HEK293 (cell line): ENCODE data around the gene TTLL5.

ENCODE experiments used
- CTCF ChIA-PET: fragments of 350-600 bp; formaldehyde crosslinking; extraction: SDS; loops from one replicate; lab custom pipeline; 2021; ENCODE audit warnings: antibody characterized with exemption; lab: Yijun Ruan, JAX
- POLR2A ChIA-PET: fragments of 300-600 bp; formaldehyde crosslinking; extraction: SDS; loops from one replicate; lab custom pipeline; 2020; ENCODE audit warnings: antibody characterized with exemption, inconsistent platforms; lab: Yijun Ruan, JAX
- H3K27ac ChIP-seq: fragments of 200-500 bp; sonication (Bioruptor generic); 2 replicates; pipeline ENCODE4 v1.5.1; 2014; ENCODE audit warnings: low read depth, low read length, control low read depth, inconsistent platforms; ENCODE audit errors: extremely low read depth
- H3K36me3 ChIP-seq, 2 experiments: fragments of 200-500 bp in 1 of 2; sonication (Bioruptor generic) in 1 of 2; 1 replicate in 1 of 2; 2 replicates in 1 of 2; pipeline ENCODE4 v1.5.1; 2014 to 2017; ENCODE audit warnings: inconsistent platforms in 2 of 2, low read length in 2 of 2; ENCODE audit not compliant: control insufficient read depth in 2 of 2, insufficient read depth in 1 of 2
- H3K4me1 ChIP-seq: fragments of 200-500 bp; sonication (Bioruptor generic); 2 replicates; pipeline ENCODE4 v1.5.1; 2014; ENCODE audit warnings: mild to moderate bottlenecking, low read length, inconsistent platforms; ENCODE audit not compliant: control insufficient read depth, insufficient read depth
- H3K4me3 ChIP-seq: 2 replicates; pipeline ENCODE4 v1.5.1; 2011; ENCODE audit warnings: low read depth, mild to moderate bottlenecking, control low read depth, low read length, moderate library complexity
- H3K9me3 ChIP-seq: fragments of 200-500 bp; sonication (Bioruptor generic); 2 replicates; pipeline ENCODE4 v1.5.1; 2014; ENCODE audit warnings: low read depth, low read length, inconsistent platforms; ENCODE audit not compliant: control insufficient read depth, insufficient read depth
- ELK4 ChIP-seq: IDR thresholded peaks from 2 replicates; pipeline ENCODE4 v1.6.1; 2011; ENCODE audit warnings: mild to moderate bottlenecking, low read depth, low read length, borderline replicate concordance
- GLI4 ChIP-seq: fragments of 450-650 bp; formaldehyde crosslinking; IDR thresholded peaks from 2 replicates; pipeline ENCODE4 v1.5.1; 2016; ENCODE audit warnings: missing biosample characterization, missing genetic modification characterization
- HOXD13 ChIP-seq: sonication (generic); formaldehyde crosslinking; IDR thresholded peaks from 2 replicates; pipeline ENCODE4 v1.8.0; 2022; ENCODE audit warnings: missing genetic modification reagents, borderline replicate concordance
- SP3 ChIP-seq: fragments of 450-650 bp; formaldehyde crosslinking; IDR thresholded peaks from 2 replicates; pipeline ENCODE4 v1.5.1; 2016; ENCODE audit warnings: missing biosample characterization, missing genetic modification characterization
- TSHZ1 ChIP-seq: fragments of 450-650 bp; formaldehyde crosslinking; IDR thresholded peaks from 2 replicates; pipeline ENCODE4 v1.5.1; 2016; ENCODE audit warnings: missing biosample characterization, missing genetic modification characterization, borderline replicate concordance
- ZFP37 ChIP-seq: fragments of 450-650 bp; formaldehyde crosslinking; IDR thresholded peaks from 2 replicates; pipeline ENCODE4 v1.5.1; 2016; ENCODE audit warnings: missing biosample characterization, missing genetic modification characterization
- ZNF2 ChIP-seq: fragments of 450-650 bp; formaldehyde crosslinking; IDR thresholded peaks from 2 replicates; pipeline ENCODE4 v1.5.1; 2016; ENCODE audit warnings: missing biosample characterization, missing genetic modification characterization
- ZNF202 ChIP-seq: fragments of 450-650 bp; formaldehyde crosslinking; IDR thresholded peaks from 2 replicates; pipeline ENCODE4 v1.5.1; 2016; ENCODE audit warnings: missing biosample characterization, missing genetic modification characterization, borderline replicate concordance
- ZNF23 ChIP-seq: fragments of 450-650 bp; formaldehyde crosslinking; IDR thresholded peaks from 2 replicates; pipeline ENCODE4 v1.5.1; 2016; ENCODE audit warnings: missing biosample characterization, missing genetic modification characterization, borderline replicate concordance
- ZNF366 ChIP-seq: fragments of 450-650 bp; formaldehyde crosslinking; conservative IDR thresholded peaks from 2 replicates; pipeline ENCODE4 v1.5.1; 2016; ENCODE audit warnings: missing biosample characterization, missing genetic modification characterization
- ZNF658 ChIP-seq: fragments of 450-650 bp; formaldehyde crosslinking; IDR thresholded peaks from 2 replicates; pipeline ENCODE4; 2016; ENCODE audit warnings: missing biosample characterization, missing genetic modification characterization
- ZNF660 ChIP-seq: fragments of 450-650 bp; IDR thresholded peaks from 2 replicates; pipeline ENCODE4 v1.5.1; 2018; ENCODE audit warnings: missing biosample characterization, mild to moderate bottlenecking, missing genetic modification characterization
- ZNF707 ChIP-seq: fragments of 450-650 bp; formaldehyde crosslinking; IDR thresholded peaks from 2 replicates; pipeline ENCODE4 v1.5.1; 2016; ENCODE audit warnings: missing biosample characterization, missing genetic modification characterization
- ZNF830 ChIP-seq: fragments of 450-650 bp; IDR thresholded peaks from 2 replicates; pipeline ENCODE4 v1.5.0; 2018; ENCODE audit warnings: missing biosample characterization, missing genetic modification characterization, low read depth, mild to moderate bottlenecking, moderate library complexity
- ZNF837 ChIP-seq: fragments of 450-650 bp; formaldehyde crosslinking; IDR thresholded peaks from 2 replicates; pipeline ENCODE4 v1.5.1; 2016; ENCODE audit warnings: missing biosample characterization, missing genetic modification characterization
- TF ChIP-seq, protein P1 (sequence below): fragments of 450-650 bp; formaldehyde crosslinking; IDR thresholded peaks from 2 replicates; pipeline ENCODE4 v1.5.1; 2016; ENCODE audit warnings: missing biosample characterization, missing genetic modification characterization
- TF ChIP-seq, protein P2 (sequence below): fragments of 450-650 bp; formaldehyde crosslinking; IDR thresholded peaks from 2 replicates; pipeline ENCODE4 v1.5.1; 2016; ENCODE audit warnings: missing biosample characterization, missing genetic modification characterization
- TF ChIP-seq, protein P3 (sequence below): fragments of 450-650 bp; formaldehyde crosslinking; IDR thresholded peaks from 2 replicates; pipeline ENCODE4 v1.5.1; 2016; ENCODE audit warnings: missing biosample characterization, missing genetic modification characterization

Gene TTLL5

DNA sequence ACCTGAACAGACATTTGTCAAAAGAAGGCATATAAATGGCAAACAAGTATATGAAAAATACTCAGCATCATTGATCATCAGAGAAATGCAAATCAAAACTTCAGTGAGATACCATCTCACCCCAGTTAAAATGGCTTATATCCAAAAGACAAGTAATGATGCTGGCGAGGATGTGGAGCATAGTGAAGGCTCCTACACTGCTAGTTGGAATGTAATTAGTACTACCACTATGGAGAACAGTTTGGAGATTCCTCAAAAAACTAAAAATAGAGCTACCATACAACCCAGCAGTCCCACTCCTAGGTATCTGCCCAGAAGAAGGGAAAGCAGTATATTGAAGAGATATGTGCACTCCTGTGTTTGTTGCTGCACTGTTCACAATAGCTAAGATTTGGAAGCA lies 174.7 kb downstream of the TTLL5 start:
- CTCF ChIA-PET, result no interaction called here
- Histone ChIP-seq H3K27ac (no peak overlapping the region), H3K36me3 (peaks cover 0 to 4% of the 10 kb centered on the region in 2 experiments; a peak in 1 of 3 replicates), H3K4me1 (peaks cover 21% of the 10 kb centered on the region), H3K9me3 (no peaks in the 10 kb centered on the region), H3K4me3 (no peak overlapping the region)
- TF ChIP-seq ZNF366 (no peak), ZNF2 (tag by site-specific recombination) (no peak), GLI4 (tag by site-specific recombination) (no peak), ZNF23 (tag by site-specific recombination) (no peak), ZFP37 (tag by site-specific recombination) (no peak), ZNF837 (no peak), HOXD13 (CRISPR knock-in tag) (no peak), TSHZ1 (no peak), ZNF660 (tag by site-specific recombination) (no peak), ZNF202 (tag by site-specific recombination) (no peak), ZNF707 (tag by site-specific recombination) (no peak), ZNF658 (tag by site-specific recombination) (no peak), ZNF830 (tag by site-specific recombination) (no peak), ELK4 (no peak), SP3 (no peak)
- TF ChIP-seq, protein P1, sequence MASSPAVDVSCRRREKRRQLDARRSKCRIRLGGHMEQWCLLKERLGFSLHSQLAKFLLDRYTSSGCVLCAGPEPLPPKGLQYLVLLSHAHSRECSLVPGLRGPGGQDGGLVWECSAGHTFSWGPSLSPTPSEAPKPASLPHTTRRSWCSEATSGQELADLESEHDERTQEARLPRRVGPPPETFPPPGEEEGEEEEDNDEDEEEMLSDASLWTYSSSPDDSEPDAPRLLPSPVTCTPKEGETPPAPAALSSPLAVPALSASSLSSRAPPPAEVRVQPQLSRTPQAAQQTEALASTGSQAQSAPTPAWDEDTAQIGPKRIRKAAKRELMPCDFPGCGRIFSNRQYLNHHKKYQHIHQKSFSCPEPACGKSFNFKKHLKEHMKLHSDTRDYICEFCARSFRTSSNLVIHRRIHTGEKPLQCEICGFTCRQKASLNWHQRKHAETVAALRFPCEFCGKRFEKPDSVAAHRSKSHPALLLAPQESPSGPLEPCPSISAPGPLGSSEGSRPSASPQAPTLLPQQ, result no peak
- TF ChIP-seq, protein P2, sequence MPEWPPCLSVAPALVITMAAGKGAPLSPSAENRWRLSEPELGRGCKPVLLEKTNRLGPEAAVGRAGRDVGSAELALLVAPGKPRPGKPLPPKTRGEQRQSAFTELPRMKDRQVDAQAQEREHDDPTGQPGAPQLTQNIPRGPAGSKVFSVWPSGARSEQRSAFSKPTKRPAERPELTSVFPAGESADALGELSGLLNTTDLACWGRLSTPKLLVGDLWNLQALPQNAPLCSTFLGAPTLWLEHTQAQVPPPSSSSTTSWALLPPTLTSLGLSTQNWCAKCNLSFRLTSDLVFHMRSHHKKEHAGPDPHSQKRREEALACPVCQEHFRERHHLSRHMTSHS (tag by site-specific recombination), result no peak
- TF ChIP-seq, protein P3, sequence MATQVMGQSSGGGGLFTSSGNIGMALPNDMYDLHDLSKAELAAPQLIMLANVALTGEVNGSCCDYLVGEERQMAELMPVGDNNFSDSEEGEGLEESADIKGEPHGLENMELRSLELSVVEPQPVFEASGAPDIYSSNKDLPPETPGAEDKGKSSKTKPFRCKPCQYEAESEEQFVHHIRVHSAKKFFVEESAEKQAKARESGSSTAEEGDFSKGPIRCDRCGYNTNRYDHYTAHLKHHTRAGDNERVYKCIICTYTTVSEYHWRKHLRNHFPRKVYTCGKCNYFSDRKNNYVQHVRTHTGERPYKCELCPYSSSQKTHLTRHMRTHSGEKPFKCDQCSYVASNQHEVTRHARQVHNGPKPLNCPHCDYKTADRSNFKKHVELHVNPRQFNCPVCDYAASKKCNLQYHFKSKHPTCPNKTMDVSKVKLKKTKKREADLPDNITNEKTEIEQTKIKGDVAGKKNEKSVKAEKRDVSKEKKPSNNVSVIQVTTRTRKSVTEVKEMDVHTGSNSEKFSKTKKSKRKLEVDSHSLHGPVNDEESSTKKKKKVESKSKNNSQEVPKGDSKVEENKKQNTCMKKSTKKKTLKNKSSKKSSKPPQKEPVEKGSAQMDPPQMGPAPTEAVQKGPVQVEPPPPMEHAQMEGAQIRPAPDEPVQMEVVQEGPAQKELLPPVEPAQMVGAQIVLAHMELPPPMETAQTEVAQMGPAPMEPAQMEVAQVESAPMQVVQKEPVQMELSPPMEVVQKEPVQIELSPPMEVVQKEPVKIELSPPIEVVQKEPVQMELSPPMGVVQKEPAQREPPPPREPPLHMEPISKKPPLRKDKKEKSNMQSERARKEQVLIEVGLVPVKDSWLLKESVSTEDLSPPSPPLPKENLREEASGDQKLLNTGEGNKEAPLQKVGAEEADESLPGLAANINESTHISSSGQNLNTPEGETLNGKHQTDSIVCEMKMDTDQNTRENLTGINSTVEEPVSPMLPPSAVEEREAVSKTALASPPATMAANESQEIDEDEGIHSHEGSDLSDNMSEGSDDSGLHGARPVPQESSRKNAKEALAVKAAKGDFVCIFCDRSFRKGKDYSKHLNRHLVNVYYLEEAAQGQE (tag by site-specific recombination), result no peak
- POLR2A ChIA-PET, result no interaction called here
